ENCODE results near the gene UCN3.

UCN3 gene

GRCh38 chr10:5364890-5365338 is at the start of gene UCN3:
Gene UCN3, plus strand, starts transcription at chr10:5364966. Its CDS starts 8,755 bp downstream, at chr10:5373721.
- DNase-seq (ENCODE audit: low read depth, low spot score), result no peak

- DNase-seq (ENCODE audit: low read depth, low spot score), result peak; percentile 42
Observed at GRCh38 chr10:5317547-5318107, 47.1 kb upstream of the UCN3 start.

GRCh38 chr10:5318148-5318547 is 46.6 kb upstream of the UCN3 start:
- DNase-seq (ENCODE audit: low read depth, low spot score), result no peak

- no peak for DNase-seq (ENCODE audit: low read depth, low spot score)
Observed at GRCh38 chr10:5319863-5320262, 44.9 kb upstream of the UCN3 start.

- DNase-seq (ENCODE audit: low read depth, low spot score), result no peak
Observed at GRCh38 chr10:5321273-5321672, 43.5 kb upstream of the UCN3 start.

- no peak for DNase-seq (ENCODE audit: low read depth, low spot score)
Observed at GRCh38 chr10:5323446-5323845, 41.3 kb upstream of the UCN3 start.

- no peak for DNase-seq (ENCODE audit: low read depth, low spot score)
Observed at GRCh38 chr10:5325076-5325475, 39.7 kb upstream of the UCN3 start.

- no peak for DNase-seq (ENCODE audit: low read depth, low spot score)
Observed at GRCh38 chr10:5334196-5334880, 30.4 kb upstream of the UCN3 start.

GRCh38 chr10:5338010-5338409 is 26.8 kb upstream of the UCN3 start:
- no peak for DNase-seq (ENCODE audit: low read depth, low spot score)

- no peak for DNase-seq (ENCODE audit: low read depth, low spot score)
Observed at GRCh38 chr10:5343092-5343491, 21.7 kb upstream of the UCN3 start.

GRCh38 chr10:5343561-5343960 is 21.2 kb upstream of the UCN3 start:
- no peak for DNase-seq (ENCODE audit: low read depth, low spot score)

- no peak for DNase-seq (ENCODE audit: low read depth, low spot score)
Observed at GRCh38 chr10:5343979-5344378, 20.8 kb upstream of the UCN3 start.

- DNase-seq (ENCODE audit: low read depth, low spot score), result no peak
Observed at GRCh38 chr10:5344746-5345145, 20.0 kb upstream of the UCN3 start.

- no peak for DNase-seq (ENCODE audit: low read depth, low spot score)
Observed at GRCh38 chr10:5346881-5347280, 17.9 kb upstream of the UCN3 start.

GRCh38 chr10:5349362-5349761 is 15.4 kb upstream of the UCN3 start:
- no peak for DNase-seq (ENCODE audit: low read depth, low spot score)

- DNase-seq (ENCODE audit: low read depth, low spot score), result no peak
Observed at GRCh38 chr10:5354068-5354467, 10.7 kb upstream of the UCN3 start.

GRCh38 chr10:5355594-5356301 is 9.0 kb upstream of the UCN3 start:
- no peak for DNase-seq (ENCODE audit: low read depth, low spot score)

- DNase-seq (ENCODE audit: low read depth, low spot score), result no peak
Observed at GRCh38 chr10:5356302-5356763, 8.4 kb upstream of the UCN3 start.

- no peak for DNase-seq (ENCODE audit: low read depth, low spot score)
Observed at GRCh38 chr10:5360318-5360915, 4.3 kb upstream of the UCN3 start.

GRCh38 chr10:5361966-5362365 is 2.8 kb upstream of the UCN3 start:
- DNase-seq (ENCODE audit: low read depth, low spot score), result no peak

- no peak for DNase-seq (ENCODE audit: low read depth, low spot score)
Observed at GRCh38 chr10:5362873-5363272, 1.9 kb upstream of the UCN3 start.

GRCh38 chr10:5364374-5364773 is 392 bp upstream of the UCN3 start:
- DNase-seq (ENCODE audit: low read depth, low spot score), result no peak
